H1 (cell line): Measurements from ENCODE around the gene HMGXB3. TPM values are rescaled to one million over a fixed set of nuclear protein-coding genes. Genes with fewer than 3 reads are reported as not detected.

Experiments used
- CTCF ChIA-PET: fragments of 300-600 bp; sonication (Branson Sonifier 250); formaldehyde crosslinking; loops from one replicate; lab custom pipeline; 2021; ENCODE audit not compliant: partially characterized antibody; lab: Charles Lee
- POLR2A ChIA-PET: fragments of 300-600 bp; sonication (Branson Sonifier 250); formaldehyde crosslinking; loops from one replicate; lab custom pipeline; 2021; ENCODE audit warnings: inconsistent platforms; ENCODE audit not compliant: partially characterized antibody; lab: Charles Lee
- DNase-seq, 2 experiments: peaks; one replicate each; pipeline versions ENCODE4 v3.0.0 to v3.0.0-alpha.2; 2010 to 2022; ENCODE audit warnings: low spot score in 2 of 2, low read depth in 1 of 2, mixed read lengths in 1 of 2
- FAIRE-seq: peaks from 2 replicates; lab custom pipeline; 2011; peaks lifted over from hg19 to GRCh38; lab: Jason Lieb, UNC
- H2AFZ ChIP-seq: 2 replicates; pipeline ENCODE4 v1.8.1; 2012; ENCODE audit warnings: low read length, inconsistent platforms
- H2AK5ac ChIP-seq: 2 replicates; pipeline ENCODE4 v1.6.1; 2013; ENCODE audit warnings: low read depth, low read length
- H2BK120ac ChIP-seq: replicated peaks from 2 replicates; pipeline ENCODE3; 2013; ENCODE audit warnings: low read depth, low read length, inconsistent platforms
- H2BK12ac ChIP-seq: 2 replicates; pipeline ENCODE4 v1.6.1; 2013; ENCODE audit warnings: low read depth, low read length
- H2BK15ac ChIP-seq: 2 replicates; pipeline ENCODE4 v1.6.1; 2013; ENCODE audit warnings: low read length
- H2BK20ac ChIP-seq: 2 replicates; pipeline ENCODE4 v1.6.1; 2013; ENCODE audit warnings: low read length
- H2BK5ac ChIP-seq: 2 replicates; pipeline ENCODE4 v1.6.1; 2013; ENCODE audit warnings: low read depth, low read length
- H3K14ac ChIP-seq: 2 replicates; pipeline ENCODE4 v1.6.1; 2013; ENCODE audit warnings: inconsistent platforms; ENCODE audit not compliant: insufficient read length
- H3K18ac ChIP-seq: 2 replicates; pipeline ENCODE4 v1.6.1; 2013; ENCODE audit warnings: low read length; ENCODE audit errors: extremely low read depth
- H3K23ac ChIP-seq: 2 replicates; pipeline ENCODE4 v1.6.1; 2013; ENCODE audit warnings: inconsistent platforms; ENCODE audit not compliant: insufficient read length
- H3K23me2 ChIP-seq: 2 replicates; pipeline ENCODE4 v1.6.1; 2013; ENCODE audit warnings: low read depth, low read length
- H3K27ac ChIP-seq: 2 replicates; pipeline ENCODE4 v1.6.1; 2011; ENCODE audit warnings: low read depth, low read length, inconsistent platforms
- H3K27me3 ChIP-seq, 4 experiments: replicated peaks in 1 of 4; 1 replicate in 1 of 4; 2 replicates in 3 of 4; pipeline versions ENCODE4 v1.6.1 to v1.8.1; 2011 to 2013; ENCODE audit warnings: low read length in 3 of 4, mild to moderate bottlenecking in 3 of 4, inconsistent platforms in 2 of 4, mixed read lengths in 2 of 4, moderate library complexity in 1 of 4; ENCODE audit not compliant: control insufficient read depth in 3 of 4, insufficient read depth in 3 of 4; ENCODE audit errors: extremely low read depth in 1 of 4
- H3K36me3 ChIP-seq, 4 experiments: 2 replicates each; pipeline versions ENCODE4 v1.6.1 to v1.8.1; 2011 to 2013; ENCODE audit warnings: mild to moderate bottlenecking in 4 of 4, low read length in 3 of 4, moderate library complexity in 2 of 4, control low read depth in 1 of 4, inconsistent platforms in 1 of 4; ENCODE audit not compliant: insufficient read depth in 4 of 4, control insufficient read depth in 2 of 4
- H3K4ac ChIP-seq: replicated peaks from 2 replicates; pipeline ENCODE3; 2013; ENCODE audit warnings: low read length, low read depth, mixed read lengths, inconsistent platforms; ENCODE audit not compliant: insufficient read length
- H3K4me1 ChIP-seq, 4 experiments: replicated peaks in 1 of 4; 1 replicate in 1 of 4; 2 replicates in 3 of 4; pipeline versions ENCODE4 v1.6.1 to v1.8.1; 2011 to 2013; ENCODE audit warnings: low read length in 3 of 4, inconsistent platforms in 2 of 4, mixed read lengths in 1 of 4; ENCODE audit not compliant: insufficient read depth in 4 of 4, control insufficient read depth in 3 of 4
- H3K4me2 ChIP-seq, 2 experiments: 2 replicates each; pipeline versions ENCODE4 v1.6.1 to v1.8.1; 2011 to 2013; ENCODE audit warnings: low read depth in 2 of 2, low read length in 2 of 2, control low read depth in 1 of 2, inconsistent platforms in 1 of 2, mild to moderate bottlenecking in 1 of 2; ENCODE audit not compliant: insufficient read depth in 1 of 2
- H3K4me3 ChIP-seq, 4 experiments: fragments of 200-600, 300-600 bp in 1 of 4; sonication (generic), shearing (Covaris generic), sonication (Bioruptor Twin) in 1 of 4; 2 replicates each; pipeline versions ENCODE4 v1.5.1 to v1.8.1; 2011 to 2016; ENCODE audit warnings: low read length in 4 of 4, low read depth in 3 of 4, control low read depth in 2 of 4, inconsistent platforms in 2 of 4, mild to moderate bottlenecking in 2 of 4, mixed read lengths in 1 of 4, moderate library complexity in 1 of 4; ENCODE audit not compliant: insufficient read depth in 2 of 4; ENCODE audit errors: extremely low read depth in 1 of 4
- H3K56ac ChIP-seq: replicated peaks from 2 replicates; pipeline ENCODE3; 2013; ENCODE audit warnings: low read depth, mild to moderate bottlenecking, mixed read lengths, low read length, inconsistent platforms; ENCODE audit not compliant: insufficient read length
- H3K79me1 ChIP-seq: 2 replicates; pipeline ENCODE4 v1.6.1; 2013; ENCODE audit warnings: low read depth, low read length, control low read depth
- H3K79me2 ChIP-seq, 2 experiments: 2 replicates each; pipeline versions ENCODE4 v1.6.1 to v1.8.1; 2012 to 2013; ENCODE audit warnings: low read length in 2 of 2, mild to moderate bottlenecking in 2 of 2, inconsistent platforms in 1 of 2; ENCODE audit not compliant: insufficient read depth in 2 of 2, control insufficient read depth in 1 of 2
- H3K9ac ChIP-seq, 4 experiments: replicated peaks in 1 of 4; 1 replicate in 1 of 4; 2 replicates in 3 of 4; pipeline versions ENCODE4 v1.6.1 to v1.8.1; 2011 to 2013; ENCODE audit warnings: low read depth in 3 of 4, low read length in 3 of 4, control low read depth in 2 of 4, mild to moderate bottlenecking in 2 of 4, moderate library complexity in 2 of 4, inconsistent platforms in 1 of 4; ENCODE audit errors: extremely low read depth in 1 of 4
- H3K9me3 ChIP-seq, 2 experiments: 2 replicates each; pipeline versions ENCODE4 v1.6.1 to v1.8.1; 2012 to 2013; ENCODE audit warnings: mild to moderate bottlenecking in 2 of 2, moderate library complexity in 2 of 2, control low read depth in 1 of 2, inconsistent platforms in 1 of 2, low read depth in 1 of 2, low read length in 1 of 2, mixed read lengths in 1 of 2; ENCODE audit not compliant: insufficient read depth in 2 of 2
- H4K20me1 ChIP-seq, 2 experiments: replicated peaks in 1 of 2; 2 replicates each; pipeline versions ENCODE3 to v1.8.1; 2011 to 2013; ENCODE audit warnings: inconsistent platforms in 2 of 2, low read length in 2 of 2, mild to moderate bottlenecking in 1 of 2; ENCODE audit not compliant: insufficient read depth in 2 of 2, control insufficient read depth in 1 of 2
- H4K5ac ChIP-seq: 2 replicates; pipeline ENCODE4 v1.6.1; 2013; ENCODE audit warnings: low read length, low read depth, mixed read lengths, inconsistent platforms; ENCODE audit not compliant: insufficient read length
- H4K8ac ChIP-seq: 2 replicates; pipeline ENCODE4 v1.8.0; 2013; ENCODE audit warnings: mild to moderate bottlenecking, moderate library complexity, low read length, inconsistent platforms; ENCODE audit not compliant: insufficient read depth; ENCODE audit errors: extremely low read depth
- H4K91ac ChIP-seq: replicated peaks from 2 replicates; pipeline ENCODE3; 2013; ENCODE audit warnings: low read length, mixed read lengths, inconsistent platforms; ENCODE audit not compliant: insufficient read length
- CHD2 ChIP-seq: IDR thresholded peaks from 2 replicates; pipeline ENCODE4 v1.6.1; 2012; ENCODE audit warnings: low read length, improper control_type of control experiment
- CTCF ChIP-seq, 3 experiments: IDR thresholded peaks; 1 replicate in 2 of 3; 2 replicates in 1 of 3; pipeline versions ENCODE4 v1.5.1 to v1.6.1; 2011; ENCODE audit warnings: low read length in 3 of 3, mild to moderate bottlenecking in 3 of 3, inconsistent platforms in 2 of 3, low read depth in 1 of 3, moderate library complexity in 1 of 3; ENCODE audit not compliant: insufficient read depth in 1 of 3; ENCODE audit errors: control extremely low read depth in 1 of 3
- GTF2F1 ChIP-seq: IDR thresholded peaks from 2 replicates; pipeline ENCODE4 v1.6.1; 2012; ENCODE audit warnings: low read depth, low read length, improper control_type of control experiment, borderline replicate concordance
- KDM5A ChIP-seq: fragments of 200-600 bp; IDR thresholded peaks from 2 replicates; pipeline ENCODE4 v1.7.1; 2012; ENCODE audit warnings: mild to moderate bottlenecking, low read length, inconsistent platforms, mixed read lengths
- POLR2AphosphoS5 ChIP-seq: IDR thresholded peaks from 2 replicates; pipeline ENCODE4 v1.6.1; 2011; ENCODE audit warnings: low read depth, low read length
- RAD21 ChIP-seq, 2 experiments: IDR thresholded peaks in 1 of 2; conservative IDR thresholded peaks in 1 of 2; 2 replicates each; pipeline ENCODE4 v1.6.1; 2011; ENCODE audit warnings: low read depth in 2 of 2, low read length in 2 of 2, improper control_type of control experiment in 1 of 2, inconsistent platforms in 1 of 2, mild to moderate bottlenecking in 1 of 2, moderate library complexity in 1 of 2
- SP1 ChIP-seq: IDR thresholded peaks from 2 replicates; pipeline ENCODE4 v1.6.1; 2011; ENCODE audit warnings: low read depth, low read length
- SRF ChIP-seq: IDR thresholded peaks from 2 replicates; pipeline ENCODE4 v1.6.1; 2011; ENCODE audit warnings: mild to moderate bottlenecking, low read depth, low read length, moderate library complexity
- WGBS, 2 experiments: shearing (Covaris generic) in 1 of 2; methylation state at CpG; one replicate each; pipeline versions ENCODE4 v1.1.6 to v1.1.7; 2013 to 2015; ENCODE audit warnings: low lambda C conversion rate in 2 of 2, mixed read lengths in 2 of 2, inconsistent platforms in 1 of 2, low coverage in 1 of 2, missing lambda C conversion rate in 1 of 2; ENCODE audit not compliant: insufficient replicate concordance in 2 of 2, insufficient coverage in 1 of 2, insufficient read length in 1 of 2; ENCODE audit errors: extremely low coverage in 1 of 2, missing lambda C conversion rate in 1 of 2; 5-methylcytosine and 5-hydroxymethylcytosine counted together
- polyA plus RNA-seq, 7 experiments: library from polyadenylated mRNA; depleted of rRNA in 3 of 7; stranded (reverse) in 5 of 7; unstranded in 2 of 7; fragments of >200 nt in 5 of 7; fragments of 200-250 nt in 2 of 7; gene quantifications; 1 replicate in 5 of 7; 2 replicates in 1 of 7; 4 replicates in 1 of 7; pipeline versions ENCODE4 v1.2.1 to v1.2.3, GENCODE V29; 2011 to 2013; ENCODE audit warnings: missing spikeins in 2 of 7, mixed read lengths in 2 of 7
- total RNA-seq: library from RNA; stranded (reverse); fragmentation: NEBNext Ultra II Directional; extraction: Animal tissue kit (Norgen Biotek cat#: 25700); gene quantifications from 2 replicates; pipeline ENCODE4 v1.2.1, GENCODE V29; 2021

The HMGXB3 gene
- total and polyA plus RNA-seq, 2 of the 8 experiments (the other 6 are each of a cell fraction or from before 2014, with no cell fraction given): 26.8 to 28.0 TPM

DNA sequence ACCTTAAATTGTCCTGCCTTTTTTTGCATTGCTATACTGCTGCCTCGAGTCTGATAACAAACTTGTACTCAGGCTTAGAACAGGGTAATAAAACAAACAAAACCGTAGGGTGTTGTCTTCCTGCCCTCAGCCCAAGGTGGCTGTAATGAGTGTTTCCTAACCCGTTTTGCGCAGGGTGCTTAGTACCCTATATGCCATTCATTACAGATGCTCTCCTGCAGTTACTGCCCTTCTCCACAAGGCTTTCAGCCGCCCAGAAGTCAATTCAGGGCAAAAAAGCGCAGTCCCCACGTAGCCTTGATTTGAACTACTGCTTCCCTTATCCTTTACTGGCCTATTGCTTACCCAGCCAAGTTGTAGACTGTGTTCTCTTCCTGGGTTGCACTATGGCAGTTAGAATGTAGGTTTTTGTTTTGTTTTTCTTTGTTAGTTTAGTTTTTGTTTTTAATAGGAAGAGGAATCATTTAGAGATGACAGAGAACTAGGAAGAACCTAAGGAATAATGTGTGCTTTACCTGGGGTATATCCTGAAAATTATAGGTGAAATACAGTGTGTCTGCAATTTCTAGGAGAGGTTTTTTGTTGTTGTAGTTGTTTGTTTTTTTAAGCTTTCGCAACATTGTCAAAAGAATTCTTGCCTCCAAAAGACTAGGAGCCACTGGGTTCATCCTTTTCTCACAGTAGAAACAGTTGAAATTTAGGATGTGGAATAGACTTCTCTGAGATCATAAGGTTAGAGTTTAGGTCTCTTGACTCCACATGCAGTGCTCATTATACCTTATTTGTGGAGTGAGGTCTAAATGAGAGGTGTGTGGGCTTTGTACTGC, 1.3 kb downstream of the HMGXB3 start:
- H3K14ac ChIP-seq: no peak overlapping the region
- ChIA-PET POLR2A (interaction anchor here (0.7 to 1.4 kb wide), 2 partner anchors 9 to 43 kb away, joined by 3 to 4 read pairs; no protein-coding TSS in a partner anchor), CTCF (interaction anchor here (0.8 to 4.7 kb wide), 8 partner anchors 11 to 164 kb away, joined by 3 to 20 read pairs (median 4); no protein-coding TSS in a partner anchor)
- H3K27me3 ChIP-seq: no peaks in the 10 kb centered on the region
- H3K56ac ChIP-seq: no peak overlapping the region
- peaks cover 0 to 17% (median 4%) of the 10 kb centered on the region in 4 experiments; a peak in 4 of 8 replicates for H3K36me3 ChIP-seq
- no peak overlapping the region for H2BK12ac ChIP-seq
- no peak overlapping the region for H4K8ac ChIP-seq
- FAIRE-seq (peak; percentile 66), DNase-seq (no peak)
- H3K79me2 ChIP-seq: peaks cover 5 to 40% of the 10 kb centered on the region in 2 experiments
- 26% methylated on average over 8 of the region's 8 CpGs; no CpG with 5 or more reads in 1 of the 2 experiments for WGBS, 2 experiments
- H3K4me2 ChIP-seq: peak overlapping the region; percentile 92 to 94
- H4K5ac ChIP-seq: no peak overlapping the region
- H3K79me1 ChIP-seq: peaks cover 5% of the 10 kb centered on the region; the same call in 1 of the 2 replicates
- H3K23me2 ChIP-seq: peaks cover 14% of the 10 kb centered on the region
- peak overlapping the region in 1 of 4 experiments; percentile 59; a peak in 1 of 7 replicates for H3K9ac ChIP-seq
- H2AK5ac ChIP-seq: no peak overlapping the region
- no peak overlapping the region for H4K91ac ChIP-seq
- no peak overlapping the region for H2BK120ac ChIP-seq
- no peak overlapping the region for H2BK5ac ChIP-seq
- no peak overlapping the region for H2BK15ac ChIP-seq
- no peak for TF ChIP-seq SRF
- TF ChIP-seq KDM5A: no peak
- TF ChIP-seq GTF2F1: no peak
- TF ChIP-seq POLR2AphosphoS5: peak; percentile 70
- peak; percentile 27 to 30; a peak in 3 of 4 replicates for TF ChIP-seq RAD21 (IDR thresholded peaks at IDR 0.05 in 1 of 2, conservative IDR thresholded peaks at IDR 0.05 in 1 of 2; ENCODE audit: low read depth in 2 of 2, low read length in 2 of 2)
- TF ChIP-seq SP1: 0 out of 2 replicates have a peak, but pooled peaks have one; percentile 9
- peak; percentile 45 to 62 (median 49) for TF ChIP-seq CTCF (IDR thresholded peaks at IDR 0.05; ENCODE audit: control extremely low read depth in 1 of 3, insufficient read depth in 1 of 3, low read depth in 1 of 3, low read length in 3 of 3)
- no peak for TF ChIP-seq CHD2
- TF ChIP-seq, all 59 proteins: peak for 4
- Histone ChIP-seq H4K20me1 (peaks cover 3 to 18% of the 10 kb centered on the region in 2 experiments), H3K23ac (no peak overlapping the region), H3K4me1 (peaks cover 0 to 4% (median 2%) of the 10 kb centered on the region in 4 experiments; a peak in 4 of 7 replicates), H3K4me3 (peak overlapping the region; percentile 54 to 92 (median 89)), H3K27ac (no peak overlapping the region), H2AFZ (no peak overlapping the region), H3K4ac (no peak overlapping the region), H2BK20ac (no peak overlapping the region), H3K9me3 (no peaks in the 10 kb centered on the region), H3K18ac (no peak overlapping the region)
